Measurements from ENCODE around the gene ARHGEF19.

The ARHGEF19 gene

GRCh38 chr1:16173447-16174260 is 38.8 kb downstream of the ARHGEF19 start:
- no peaks in the 10 kb centered on the region for H3K27me3 ChIP-seq (ENCODE audit: control insufficient read depth in 3 of 3, insufficient read depth in 3 of 3, low read depth in 1 of 3, low read length in 3 of 3)
- no peak overlapping the region for H3K4me3 ChIP-seq (ENCODE audit: low read length in 2 of 2)
- no peaks in the 10 kb centered on the region for H3K36me3 ChIP-seq (replicated peaks in 1 of 2; ENCODE audit: control insufficient read depth in 2 of 2, insufficient read depth in 2 of 2, low read length in 2 of 2)
- no peaks in the 10 kb centered on the region for H3K79me1 ChIP-seq (ENCODE audit: low read depth, low read length)
- no CpG with 5 or more reads among the region's 12 CpGs for WGBS, 2 donors (ENCODE audit: extremely low coverage in 2 of 2, insufficient read length in 2 of 2, insufficient replicate concordance in 1 of 2)
- H4K91ac ChIP-seq (ENCODE audit: low read depth, low read length, poor library complexity): peak overlapping the region; percentile 76
- H3K4ac ChIP-seq (ENCODE audit: low read length): peak overlapping the region; percentile 87
- H4K8ac ChIP-seq (ENCODE audit: low read depth, low read length): peak overlapping the region; percentile 52
- H3K18ac ChIP-seq (ENCODE audit: low read length): peak overlapping the region; percentile 97
- peak overlapping the region; percentile 63 for H3K9ac ChIP-seq (ENCODE audit: low read depth, low read length, poor library complexity)
- H3K9me3 ChIP-seq (replicated peaks in 1 of 2; ENCODE audit: control insufficient read depth in 2 of 2, insufficient read depth in 1 of 2, low read depth in 1 of 2, low read length in 2 of 2): no peaks in the 10 kb centered on the region
- H2AFZ ChIP-seq (ENCODE audit: low read length): peak overlapping the region; percentile 27
- peaks cover 26 to 28% of the 10 kb centered on the region in 2 donors for H3K4me1 ChIP-seq (ENCODE audit: control insufficient read depth in 2 of 2, insufficient read depth in 1 of 2, low read depth in 1 of 2, low read length in 2 of 2)
- peak overlapping the region; percentile 83 for H3K14ac ChIP-seq (ENCODE audit: low read length)
- H3K27ac ChIP-seq (replicated peaks; ENCODE audit: low read length): peak overlapping the region; percentile 88
- peak overlapping the region; percentile 81 for H2BK15ac ChIP-seq (ENCODE audit: low read length)
- H2BK5ac ChIP-seq (ENCODE audit: low read length): peak overlapping the region; percentile 96
- H2BK120ac ChIP-seq (ENCODE audit: low read depth, low read length): peak overlapping the region; percentile 84
- no peak overlapping the region for H3K4me2 ChIP-seq (ENCODE audit: insufficient read depth, low read length, poor library complexity, severe bottlenecking)
- DNase-seq (ENCODE audit: low spot score): no peak
- H2AK5ac ChIP-seq (ENCODE audit: low read depth, low read length): peak overlapping the region; percentile 98
- peak overlapping the region; percentile 13 for H3K23ac ChIP-seq (ENCODE audit: low read depth, low read length, poor library complexity)
- peak overlapping the region; percentile 98 for H2BK12ac ChIP-seq (ENCODE audit: low read length)

- no peak overlapping the region for H3K4me2 ChIP-seq (ENCODE audit: insufficient read depth, low read length, poor library complexity, severe bottlenecking)
- H4K91ac ChIP-seq (ENCODE audit: low read depth, low read length, poor library complexity): peak overlapping the region; percentile 73
- H3K79me1 ChIP-seq (ENCODE audit: low read depth, low read length): no peaks in the 10 kb centered on the region
- peak overlapping the region; percentile 96 for H2BK5ac ChIP-seq (ENCODE audit: low read length)
- no peaks in the 10 kb centered on the region for H3K9me3 ChIP-seq (replicated peaks in 1 of 2; ENCODE audit: control insufficient read depth in 2 of 2, insufficient read depth in 1 of 2, low read depth in 1 of 2, low read length in 2 of 2)
- no peak overlapping the region for H2BK120ac ChIP-seq (ENCODE audit: low read depth, low read length)
- H3K18ac ChIP-seq (ENCODE audit: low read length): peak overlapping the region; percentile 97
- no peak overlapping the region for H3K14ac ChIP-seq (ENCODE audit: low read length)
- H3K4me3 ChIP-seq (ENCODE audit: low read length in 2 of 2): no peak overlapping the region
- H3K36me3 ChIP-seq (replicated peaks in 1 of 2; ENCODE audit: control insufficient read depth in 2 of 2, insufficient read depth in 2 of 2, low read length in 2 of 2): no peaks in the 10 kb centered on the region
- peak overlapping the region; percentile 85 for H2AK5ac ChIP-seq (ENCODE audit: low read depth, low read length)
- H4K8ac ChIP-seq (ENCODE audit: low read depth, low read length): no peak overlapping the region
- H2BK15ac ChIP-seq (ENCODE audit: low read length): peak overlapping the region; percentile 79
- H3K27me3 ChIP-seq (ENCODE audit: control insufficient read depth in 3 of 3, insufficient read depth in 3 of 3, low read depth in 1 of 3, low read length in 3 of 3): no peaks in the 10 kb centered on the region
- peak overlapping the region; percentile 91 for H2BK12ac ChIP-seq (ENCODE audit: low read length)
- H3K9ac ChIP-seq (ENCODE audit: low read depth, low read length, poor library complexity): no peak overlapping the region
- DNase-seq (ENCODE audit: low spot score): no peak
- H3K4ac ChIP-seq (ENCODE audit: low read length): no peak overlapping the region
- WGBS, 2 donors (ENCODE audit: extremely low coverage in 2 of 2, insufficient read length in 2 of 2, insufficient replicate concordance in 1 of 2): no CpG with 5 or more reads among the region's 14 CpGs
- peak overlapping the region; percentile 27 for H2AFZ ChIP-seq (ENCODE audit: low read length)
- no peak overlapping the region for H3K23ac ChIP-seq (ENCODE audit: low read depth, low read length, poor library complexity)
- peaks cover 28 to 32% of the 10 kb centered on the region in 2 donors for H3K4me1 ChIP-seq (ENCODE audit: control insufficient read depth in 2 of 2, insufficient read depth in 1 of 2, low read depth in 1 of 2, low read length in 2 of 2)
- no peak overlapping the region for H3K27ac ChIP-seq (replicated peaks; ENCODE audit: low read length)
These were observed 39.4 kb downstream of the ARHGEF19 start for GRCh38 chr1:16172964-16173446.

- H3K27me3 ChIP-seq (ENCODE audit: control insufficient read depth in 3 of 3, insufficient read depth in 3 of 3, low read depth in 1 of 3, low read length in 3 of 3): no peaks in the 10 kb centered on the region
- H3K4me2 ChIP-seq (ENCODE audit: insufficient read depth, low read length, poor library complexity, severe bottlenecking): no peak overlapping the region
- H3K18ac ChIP-seq (ENCODE audit: low read length): peak overlapping the region; percentile 90
- H2AK5ac ChIP-seq (ENCODE audit: low read depth, low read length): peak overlapping the region; percentile 95
- H3K27ac ChIP-seq (replicated peaks; ENCODE audit: low read length): no peak overlapping the region
- peaks cover 28 to 33% of the 10 kb centered on the region in 2 donors for H3K4me1 ChIP-seq (ENCODE audit: control insufficient read depth in 2 of 2, insufficient read depth in 1 of 2, low read depth in 1 of 2, low read length in 2 of 2)
- WGBS, 2 donors (ENCODE audit: extremely low coverage in 2 of 2, insufficient read length in 2 of 2, insufficient replicate concordance in 1 of 2): no CpG with 5 or more reads among the region's 15 CpGs
- no peaks in the 10 kb centered on the region for H3K79me1 ChIP-seq (ENCODE audit: low read depth, low read length)
- H2BK15ac ChIP-seq (ENCODE audit: low read length): peak overlapping the region; percentile 83
- peak overlapping the region; percentile 21 for H2BK120ac ChIP-seq (ENCODE audit: low read depth, low read length)
- H2AFZ ChIP-seq (ENCODE audit: low read length): no peak overlapping the region
- DNase-seq (ENCODE audit: low spot score): no peak
- H3K14ac ChIP-seq (ENCODE audit: low read length): no peak overlapping the region
- H3K4me3 ChIP-seq (ENCODE audit: low read length in 2 of 2): no peak overlapping the region
- no peak overlapping the region for H4K91ac ChIP-seq (ENCODE audit: low read depth, low read length, poor library complexity)
- H3K23ac ChIP-seq (ENCODE audit: low read depth, low read length, poor library complexity): peak overlapping the region; percentile 19
- H3K36me3 ChIP-seq (replicated peaks in 1 of 2; ENCODE audit: control insufficient read depth in 2 of 2, insufficient read depth in 2 of 2, low read length in 2 of 2): no peaks in the 10 kb centered on the region
- H3K4ac ChIP-seq (ENCODE audit: low read length): no peak overlapping the region
- H4K8ac ChIP-seq (ENCODE audit: low read depth, low read length): no peak overlapping the region
- no peak overlapping the region for H2BK5ac ChIP-seq (ENCODE audit: low read length)
- H2BK12ac ChIP-seq (ENCODE audit: low read length): peak overlapping the region; percentile 95
- H3K9me3 ChIP-seq (replicated peaks in 1 of 2; ENCODE audit: control insufficient read depth in 2 of 2, insufficient read depth in 1 of 2, low read depth in 1 of 2, low read length in 2 of 2): no peaks in the 10 kb centered on the region
- no peak overlapping the region for H3K9ac ChIP-seq (ENCODE audit: low read depth, low read length, poor library complexity)
These were observed 40.1 kb downstream of the ARHGEF19 start for GRCh38 chr1:16172218-16172830.

Measured in neuronal stem cell (in vitro differentiated cells).